Hepatocyte (in vitro differentiated cells): Measurements from ENCODE around the gene PPP2R5C.

Experiments
- EZH2 ChIP-seq: fragments of 200-600 bp; sonication (generic); IDR thresholded peaks from 2 replicates; pipeline ENCODE4 v1.6.1; 2016; ENCODE audit warnings: antibody characterized with exemption, mild to moderate bottlenecking, borderline replicate concordance
- EZH2phosphoT487 ChIP-seq: fragments of 200-600 bp; sonication (generic); IDR thresholded peaks from one replicate; pipeline ENCODE4 v1.6.1; 2018; ENCODE audit warnings: antibody characterized with exemption, mild to moderate bottlenecking, low read depth, moderate library complexity; ENCODE audit not compliant: unreplicated experiment, severe bottlenecking
- TF ChIP-seq, protein P1 (sequence below): fragments of 200-600 bp; sonication (generic); IDR thresholded peaks from 2 replicates; pipeline ENCODE4 v1.5.1; 2016; ENCODE audit warnings: antibody characterized with exemption, mild to moderate bottlenecking; ENCODE audit not compliant: poor library complexity

DNA sequence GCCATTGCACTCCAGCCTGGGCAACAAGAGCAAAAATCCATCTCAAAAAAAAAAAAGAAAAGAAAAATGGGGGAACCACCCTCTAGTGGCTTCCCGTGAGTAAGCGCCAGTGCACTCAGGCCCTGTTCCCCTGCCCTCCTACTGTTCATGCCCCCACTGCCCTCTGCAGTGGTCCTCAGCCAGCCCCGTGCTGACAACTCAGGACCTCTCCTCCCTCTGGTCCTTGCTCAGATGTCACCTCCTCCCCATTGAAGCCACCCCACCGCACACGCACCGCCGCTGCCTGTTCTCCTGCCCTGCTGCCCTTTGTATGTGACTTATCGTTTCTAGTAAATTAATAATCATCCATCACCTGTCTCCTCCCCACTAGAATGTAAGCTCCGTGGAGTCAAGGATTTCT is 144.1 kb downstream of the PPP2R5C start:
- TF ChIP-seq, protein P1, sequence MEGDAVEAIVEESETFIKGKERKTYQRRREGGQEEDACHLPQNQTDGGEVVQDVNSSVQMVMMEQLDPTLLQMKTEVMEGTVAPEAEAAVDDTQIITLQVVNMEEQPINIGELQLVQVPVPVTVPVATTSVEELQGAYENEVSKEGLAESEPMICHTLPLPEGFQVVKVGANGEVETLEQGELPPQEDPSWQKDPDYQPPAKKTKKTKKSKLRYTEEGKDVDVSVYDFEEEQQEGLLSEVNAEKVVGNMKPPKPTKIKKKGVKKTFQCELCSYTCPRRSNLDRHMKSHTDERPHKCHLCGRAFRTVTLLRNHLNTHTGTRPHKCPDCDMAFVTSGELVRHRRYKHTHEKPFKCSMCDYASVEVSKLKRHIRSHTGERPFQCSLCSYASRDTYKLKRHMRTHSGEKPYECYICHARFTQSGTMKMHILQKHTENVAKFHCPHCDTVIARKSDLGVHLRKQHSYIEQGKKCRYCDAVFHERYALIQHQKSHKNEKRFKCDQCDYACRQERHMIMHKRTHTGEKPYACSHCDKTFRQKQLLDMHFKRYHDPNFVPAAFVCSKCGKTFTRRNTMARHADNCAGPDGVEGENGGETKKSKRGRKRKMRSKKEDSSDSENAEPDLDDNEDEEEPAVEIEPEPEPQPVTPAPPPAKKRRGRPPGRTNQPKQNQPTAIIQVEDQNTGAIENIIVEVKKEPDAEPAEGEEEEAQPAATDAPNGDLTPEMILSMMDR, result no peak
- no peak for TF ChIP-seq EZH2phosphoT487
- TF ChIP-seq EZH2, result no peak
